Upper lobe of left lung (tissue), 4 donors: ENCODE measurements around the gene HTR3A.

Experiments used
- POLR2A ChIP-seq, 4 donors: fragments of 450-650 bp; IDR thresholded peaks; one replicate each; pipeline ENCODE4 v1.5.1; 2016 to 2017; ENCODE audit warnings: antibody characterized with exemption in 4 of 4, mild to moderate bottlenecking in 2 of 4
- POLR2AphosphoS5 ChIP-seq, 2 donors: sonication (generic); formaldehyde crosslinking; IDR thresholded peaks; one replicate each; pipeline ENCODE4 v1.5.1; 2017; ENCODE audit warnings: antibody characterized with exemption in 2 of 2
- TF ChIP-seq, protein P1 (sequence below), 6 experiments: fragments of 450-650 bp in 4 of 6; fragments of 200-600 bp in 2 of 6; sonication (generic) in 2 of 6; IDR thresholded peaks; one replicate each; pipeline ENCODE4 v1.5.1; 2016 to 2019; ENCODE audit warnings: antibody characterized with exemption in 6 of 6

DNA sequence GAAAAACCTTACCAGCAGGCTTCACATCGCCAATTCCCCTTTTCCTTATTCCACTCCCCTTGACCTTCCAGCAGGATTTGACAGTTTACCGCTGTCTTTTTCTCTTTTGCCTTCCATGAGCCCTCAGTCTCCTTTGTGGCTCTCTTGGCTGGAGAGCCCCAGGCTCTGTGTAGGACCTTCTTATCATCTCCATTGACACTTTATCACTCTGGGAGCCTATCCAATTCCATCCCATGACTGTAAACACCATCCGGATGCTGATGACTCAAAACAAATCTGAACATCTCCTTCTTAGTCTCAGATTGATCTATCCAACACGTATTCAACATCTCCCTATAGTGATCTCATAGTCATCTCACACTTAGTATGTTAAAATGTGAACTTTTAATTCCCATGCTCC, 36.0 kb downstream of the HTR3A start:
- TF ChIP-seq POLR2AphosphoS5 (IDR thresholded peaks at IDR 0.05) = no peak
- TF ChIP-seq, protein P1, sequence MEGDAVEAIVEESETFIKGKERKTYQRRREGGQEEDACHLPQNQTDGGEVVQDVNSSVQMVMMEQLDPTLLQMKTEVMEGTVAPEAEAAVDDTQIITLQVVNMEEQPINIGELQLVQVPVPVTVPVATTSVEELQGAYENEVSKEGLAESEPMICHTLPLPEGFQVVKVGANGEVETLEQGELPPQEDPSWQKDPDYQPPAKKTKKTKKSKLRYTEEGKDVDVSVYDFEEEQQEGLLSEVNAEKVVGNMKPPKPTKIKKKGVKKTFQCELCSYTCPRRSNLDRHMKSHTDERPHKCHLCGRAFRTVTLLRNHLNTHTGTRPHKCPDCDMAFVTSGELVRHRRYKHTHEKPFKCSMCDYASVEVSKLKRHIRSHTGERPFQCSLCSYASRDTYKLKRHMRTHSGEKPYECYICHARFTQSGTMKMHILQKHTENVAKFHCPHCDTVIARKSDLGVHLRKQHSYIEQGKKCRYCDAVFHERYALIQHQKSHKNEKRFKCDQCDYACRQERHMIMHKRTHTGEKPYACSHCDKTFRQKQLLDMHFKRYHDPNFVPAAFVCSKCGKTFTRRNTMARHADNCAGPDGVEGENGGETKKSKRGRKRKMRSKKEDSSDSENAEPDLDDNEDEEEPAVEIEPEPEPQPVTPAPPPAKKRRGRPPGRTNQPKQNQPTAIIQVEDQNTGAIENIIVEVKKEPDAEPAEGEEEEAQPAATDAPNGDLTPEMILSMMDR (IDR thresholded peaks at IDR 0.05) = no peak
- TF ChIP-seq POLR2A (IDR thresholded peaks at IDR 0.05) = no peak
